Posterior vena cava (tissue), 2 donors: ENCODE data around the gene HMCN2. TPM values are rescaled to one million over a fixed set of nuclear protein-coding genes. Genes with fewer than 3 reads are reported as not detected.

ENCODE experiments used
- DNase-seq: peaks from one replicate; pipeline ENCODE4 v3.0.0-alpha.2; 2020; ENCODE audit warnings: low spot score
- intact Hi-C, 2 donors: fragments of 100-400 bp; cut with DNase I; formaldehyde crosslinking; loops; one replicate each; pipeline versions ENCODE4 v1.14.1 to v1.14.2; 2022 to 2023
- total RNA-seq, 2 donors: library from RNA; stranded (reverse); fragmentation: NEBNext Ultra II Directional; extraction: Animal tissue kit (Norgen Biotek cat#: 25700); gene quantifications; one replicate each; pipeline ENCODE4 v1.2.1, GENCODE V29; 2021
- donor health status: DM: yes; HTN: yes; CAD: no.
- donor health status: DM: yes; HTN: yes; CAD: no.

Gene HMCN2
- total RNA-seq, 2 donors from 2014 or later: 98.8 to 224 TPM

DNA sequence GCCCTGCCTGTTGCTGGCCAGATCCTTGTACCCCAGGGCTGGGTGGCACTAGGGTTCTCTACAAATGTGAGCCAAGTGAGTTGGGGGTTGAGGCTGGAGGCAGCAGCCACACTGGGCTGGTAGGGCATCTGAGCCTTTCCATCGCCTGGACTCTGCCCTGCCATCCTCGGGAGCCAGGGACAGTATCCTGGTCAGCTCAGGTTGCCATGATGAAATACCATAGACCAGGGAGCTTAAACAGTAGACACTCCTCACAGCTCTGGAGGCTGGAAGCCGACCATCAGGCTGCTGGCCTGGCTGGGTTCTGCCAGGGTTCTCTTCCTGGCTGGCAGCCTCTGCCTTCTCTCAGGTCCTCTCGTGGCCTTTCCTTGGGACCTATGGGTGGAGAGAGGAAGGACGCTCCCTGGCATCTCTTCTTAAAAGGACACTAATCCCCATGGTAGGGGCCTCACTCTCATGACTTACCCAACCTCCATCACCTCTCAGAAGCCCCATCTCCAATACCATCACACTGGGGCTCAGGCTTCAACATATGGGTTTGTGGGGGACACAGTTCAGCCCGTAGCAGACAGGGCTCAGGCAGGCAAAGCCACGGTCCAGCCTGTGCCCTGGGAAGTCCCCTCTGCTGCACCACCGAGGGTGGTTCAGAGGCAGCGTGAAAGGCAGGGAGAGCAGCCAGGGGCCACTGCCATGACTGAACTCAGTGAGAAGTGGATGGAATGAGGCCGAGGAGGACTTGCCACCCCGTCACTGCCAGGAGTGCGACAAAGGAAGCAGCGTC lies 50.1 kb downstream of the HMCN2 start:
- DNase-seq: no peak
- intact Hi-C loops: no loop called here

DNA sequence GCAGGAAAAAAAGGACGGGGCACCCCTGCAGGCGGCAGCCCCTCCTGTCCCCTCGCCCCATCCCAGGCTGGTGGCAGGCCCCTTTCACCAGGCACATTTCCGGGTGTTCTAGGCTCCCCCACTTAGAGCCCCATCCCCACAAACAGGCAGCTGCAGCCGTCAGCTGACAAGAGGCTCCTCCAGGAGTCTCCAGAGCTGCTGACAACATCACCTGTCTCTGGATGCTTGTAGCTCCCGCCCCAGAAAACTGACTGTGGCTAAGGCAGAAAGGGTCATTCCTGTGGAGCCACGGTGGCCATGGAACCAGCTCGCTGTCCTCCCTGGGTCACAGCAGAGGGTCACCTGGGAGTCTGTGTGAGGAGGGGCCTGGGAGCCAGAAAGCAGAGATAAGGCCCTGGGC lies 50.9 kb downstream of the HMCN2 start:
- intact Hi-C loops: no loop called here
- DNase-seq: no peak

DNA sequence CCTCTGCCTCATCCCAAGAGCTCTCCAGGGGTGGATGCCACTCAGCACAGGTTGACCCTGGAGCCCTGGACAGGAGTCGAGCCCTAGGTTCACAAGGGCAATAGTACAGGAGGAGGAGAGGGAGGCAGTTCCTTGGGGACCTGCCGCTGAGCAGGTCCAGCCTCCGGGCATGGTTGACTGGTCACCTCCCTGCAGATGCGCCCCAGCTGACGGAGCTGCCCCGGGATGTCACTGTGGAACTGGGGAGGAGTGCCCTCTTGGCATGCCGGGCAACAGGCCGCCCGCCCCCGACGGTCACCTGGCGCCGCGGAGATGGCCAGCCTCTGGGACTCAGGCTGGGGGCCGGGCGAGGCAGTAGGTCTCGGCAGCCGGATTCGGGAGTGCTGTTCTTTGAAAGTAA lies 53.7 kb downstream of the HMCN2 start:
- DNase-seq: no peak
- intact Hi-C loops: no loop called here

DNA sequence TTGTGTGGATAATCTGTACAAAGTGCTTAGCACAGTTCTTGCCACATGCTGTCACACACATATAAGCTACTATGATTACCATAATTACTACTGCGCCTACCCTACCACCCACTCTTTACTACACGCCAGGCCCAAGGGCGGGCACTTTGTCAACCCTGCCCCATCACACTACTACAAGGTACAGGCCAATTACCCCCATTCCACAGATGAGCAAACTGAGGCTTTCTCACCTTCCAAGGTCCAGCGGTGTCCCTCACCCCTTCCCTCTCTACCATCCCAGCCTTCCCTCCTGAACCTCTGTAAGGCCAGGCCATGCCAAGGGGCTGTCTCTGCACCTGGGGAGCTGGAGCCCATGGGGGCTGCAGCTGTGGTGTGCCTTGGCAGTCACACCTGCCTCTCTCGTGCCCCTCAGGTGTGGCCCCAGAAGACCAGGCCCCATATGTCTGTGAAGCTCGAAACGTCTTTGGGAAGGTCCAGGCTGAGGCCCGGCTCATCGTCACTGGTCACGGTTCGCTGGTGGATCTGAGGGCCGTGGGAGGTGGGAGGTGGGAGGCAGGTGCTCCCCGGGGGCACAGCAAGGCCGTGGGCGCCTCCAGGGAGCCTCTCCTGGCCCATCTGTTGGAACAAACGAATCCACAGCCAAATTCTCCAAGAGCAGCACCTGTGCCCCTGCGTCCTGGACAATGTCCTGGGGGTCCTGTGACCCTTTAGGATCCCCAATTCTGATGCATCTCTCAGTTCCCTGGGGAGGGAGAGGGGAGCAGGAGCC lies 54.6 kb downstream of the HMCN2 start:
- no peak for DNase-seq
- intact Hi-C loops: no loop called here

DNA sequence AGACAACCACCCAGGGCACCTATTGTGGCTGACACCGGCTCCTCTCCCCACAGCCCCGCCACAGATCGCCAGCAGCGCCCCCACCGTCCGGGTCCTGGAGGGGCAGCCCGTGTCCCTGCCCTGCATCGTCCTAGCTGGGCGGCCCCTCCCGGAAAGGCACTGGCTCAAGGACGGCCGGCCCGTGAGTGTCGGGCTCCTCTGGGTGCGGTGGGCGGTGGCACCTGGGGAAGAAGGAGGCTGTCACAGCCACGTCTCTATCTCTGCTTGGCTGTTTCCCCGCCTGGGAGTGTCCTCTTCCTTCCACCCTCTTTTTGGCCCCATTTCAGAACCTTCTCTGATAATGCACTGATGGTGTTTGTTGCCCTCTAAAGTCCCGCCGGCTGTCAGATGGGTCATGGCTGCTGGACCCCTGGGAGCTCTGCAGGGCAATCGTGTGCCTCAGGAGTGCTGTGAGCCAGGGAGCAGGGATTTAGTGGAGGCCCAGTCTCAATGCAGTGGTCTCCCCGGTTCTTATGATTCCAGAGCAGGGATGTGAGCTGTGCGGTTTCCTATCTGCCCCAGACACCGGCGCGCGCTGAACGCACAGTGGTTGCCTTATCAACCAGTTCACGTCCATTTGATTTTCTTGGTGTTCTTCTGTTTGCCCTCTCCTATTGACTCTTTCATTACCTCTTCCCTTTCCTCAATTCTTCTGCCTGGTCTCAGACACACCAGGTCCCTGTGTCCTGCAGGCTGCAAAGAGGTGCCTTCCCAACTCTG lies 55.3 kb downstream of the HMCN2 start:
- no peak for DNase-seq
- intact Hi-C loops: no loop called here

DNA sequence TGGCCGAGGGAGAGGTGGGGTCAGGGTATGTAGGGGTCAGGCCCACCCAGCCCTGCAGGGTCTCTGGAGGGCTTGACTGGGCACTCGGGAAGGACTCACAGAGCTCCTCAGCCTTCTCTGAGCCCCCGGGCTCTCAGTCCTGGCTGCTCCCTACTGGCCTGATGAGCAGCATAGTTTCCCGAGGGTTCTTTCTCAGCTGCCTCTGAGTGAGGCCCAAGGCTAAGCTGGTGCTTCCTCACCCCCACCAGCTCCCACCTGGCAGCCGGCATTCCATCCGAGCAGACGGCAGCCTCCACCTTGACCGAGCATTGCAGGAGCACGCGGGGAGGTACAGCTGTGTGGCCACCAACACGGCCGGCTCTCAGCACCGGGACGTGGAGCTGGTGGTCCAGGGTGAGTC lies 56.0 kb downstream of the HMCN2 start:
- DNase-seq: no peak
- intact Hi-C loops: no loop called here

DNA sequence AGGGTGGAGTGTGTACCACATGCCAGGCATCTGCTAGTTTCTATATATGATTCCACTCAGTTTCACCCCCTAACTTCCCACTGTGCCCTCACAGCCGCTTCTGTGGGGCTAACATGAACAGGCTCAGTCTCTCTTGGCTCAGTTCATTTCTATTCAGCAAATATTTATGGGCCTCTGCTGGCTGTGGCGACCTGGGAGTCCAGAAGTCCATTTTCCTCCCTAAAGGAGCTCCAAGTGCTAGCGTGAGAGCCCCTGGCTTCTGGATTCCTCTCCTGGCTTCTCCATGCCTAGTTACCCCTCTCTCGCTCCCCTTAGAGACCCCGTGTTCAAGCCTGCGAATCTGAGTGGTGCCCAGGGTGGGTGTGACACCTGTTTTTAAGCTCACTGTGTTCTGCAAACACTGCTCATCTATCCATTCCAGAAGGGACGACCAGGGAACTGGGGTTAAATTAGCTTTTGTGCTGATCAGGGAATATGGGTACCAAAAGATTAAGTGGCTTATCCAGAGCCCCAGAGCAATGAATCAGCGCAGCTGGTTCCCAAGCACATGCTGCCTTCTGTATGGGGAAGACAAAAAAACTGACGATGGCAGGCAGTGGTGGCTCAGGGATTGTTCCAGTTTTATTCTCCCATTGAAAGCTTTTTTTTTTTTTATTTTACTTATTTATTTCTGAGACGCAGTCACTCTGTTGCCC lies 57.6 kb downstream of the HMCN2 start:
- no peak for DNase-seq
- intact Hi-C loops: no loop called here

DNA sequence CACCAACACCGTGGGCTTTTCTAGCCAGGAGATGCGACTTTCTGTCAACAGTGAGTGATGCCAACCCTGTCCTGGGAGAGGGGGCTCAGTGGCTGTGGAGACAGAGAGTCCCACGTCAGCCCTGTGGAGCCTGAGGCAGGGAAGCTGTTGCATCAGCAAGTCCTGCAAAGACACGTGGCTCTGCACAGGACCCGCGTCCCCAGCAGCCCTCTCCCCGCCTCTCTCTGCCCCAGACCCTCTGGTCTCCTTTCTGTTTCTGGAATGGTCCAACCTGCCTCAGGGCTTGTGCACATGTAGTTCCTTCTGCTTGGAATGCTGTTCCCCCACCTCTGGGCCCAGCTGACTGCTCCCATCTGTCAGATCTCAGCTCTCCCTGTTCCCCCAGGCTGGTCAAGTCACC lies 60.4 kb downstream of the HMCN2 start:
- no peak for DNase-seq

DNA sequence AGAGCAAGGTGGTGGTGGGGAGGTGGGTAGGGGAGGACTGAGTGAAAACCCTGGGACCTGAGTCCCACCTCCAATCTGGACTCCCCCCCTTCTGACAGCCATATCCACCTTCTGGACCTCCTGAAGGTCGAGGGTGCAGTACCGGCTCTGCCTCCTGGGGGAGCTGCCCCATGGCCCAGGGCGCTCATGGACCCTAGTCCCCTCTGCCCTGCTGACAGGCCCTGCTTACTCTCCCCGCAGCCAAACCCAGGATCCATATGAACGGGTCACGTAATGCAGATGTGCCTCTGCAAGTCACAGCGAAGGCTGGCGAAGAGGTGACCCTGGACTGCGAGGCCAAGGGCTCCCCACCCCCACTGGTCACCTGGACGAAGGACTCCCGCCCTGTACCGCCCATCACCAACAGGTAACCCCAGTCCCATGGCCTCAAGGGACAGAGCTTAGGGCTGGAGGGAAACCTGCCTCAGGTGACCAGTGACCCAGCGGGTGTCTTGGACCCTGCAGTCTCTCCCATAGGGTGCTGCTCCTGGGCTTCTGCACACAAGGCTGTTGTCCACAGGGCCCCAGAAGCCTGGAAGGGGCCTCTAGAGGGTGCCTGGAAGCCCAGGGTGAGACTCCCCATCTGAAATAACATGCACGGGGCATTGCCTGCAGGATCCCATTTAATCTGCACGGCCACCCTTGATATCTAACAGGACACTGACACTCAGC lies 61.7 kb downstream of the HMCN2 start:
- DNase-seq: no peak
- intact Hi-C loops: no loop called here

More for the DNA sequence above, 60.4 kb downstream of the HMCN2 start:
- intact Hi-C loops: no loop called here

DNA sequence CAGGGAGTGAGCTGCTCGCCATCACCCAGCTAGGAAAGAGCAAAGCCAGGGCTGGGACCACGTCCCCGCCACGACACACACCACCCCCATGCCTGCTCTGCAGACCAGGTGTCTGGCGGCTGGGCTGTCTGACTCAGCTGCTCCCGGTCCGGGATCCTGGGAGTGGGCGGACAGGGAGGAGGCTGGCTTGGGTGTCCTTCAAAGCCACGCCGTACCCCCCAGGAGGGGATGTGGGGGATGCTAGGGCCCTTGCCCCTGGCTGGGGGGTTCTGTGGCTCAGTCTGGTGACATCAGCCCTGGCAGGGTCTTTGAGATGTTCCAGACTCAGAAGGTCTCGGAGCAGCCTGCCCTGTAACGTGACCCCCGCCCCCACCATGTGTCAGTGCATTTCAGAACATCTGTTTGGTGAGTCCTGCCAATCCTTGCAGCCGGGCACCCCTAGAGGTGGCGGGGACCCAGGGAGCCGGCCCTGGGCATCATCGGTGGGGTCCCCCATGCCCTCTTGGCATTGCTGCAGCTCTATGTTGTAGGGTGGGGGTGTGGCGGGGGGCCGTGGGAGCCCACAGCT lies 62.3 kb downstream of the HMCN2 start:
- intact Hi-C loops: no loop called here
- DNase-seq: peak; percentile 92

DNA sequence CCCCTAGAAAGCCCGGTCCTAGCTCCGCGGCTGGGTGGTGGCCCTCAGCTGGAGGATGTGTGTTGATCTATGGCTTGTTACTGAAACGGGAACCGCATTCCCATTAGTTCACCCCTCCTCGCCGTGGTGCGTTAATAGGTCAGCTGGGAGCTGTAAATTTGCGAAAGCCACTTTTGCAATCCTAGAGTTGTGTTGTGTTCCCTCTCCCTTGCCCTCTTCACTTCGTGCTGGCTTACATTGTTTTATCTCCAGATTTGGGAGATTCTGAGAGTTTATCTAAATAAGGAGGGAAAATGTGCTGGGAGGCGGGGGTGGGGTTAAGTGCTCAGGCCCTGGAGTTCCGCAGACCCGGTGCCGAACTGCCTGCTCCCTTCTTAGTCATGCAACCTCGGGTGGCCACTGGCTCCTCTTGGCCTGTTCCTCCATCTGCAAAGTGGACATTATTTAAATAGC lies 62.8 kb downstream of the HMCN2 start:
- intact Hi-C loops: no loop called here
- DNase-seq: peak; percentile 95

DNA sequence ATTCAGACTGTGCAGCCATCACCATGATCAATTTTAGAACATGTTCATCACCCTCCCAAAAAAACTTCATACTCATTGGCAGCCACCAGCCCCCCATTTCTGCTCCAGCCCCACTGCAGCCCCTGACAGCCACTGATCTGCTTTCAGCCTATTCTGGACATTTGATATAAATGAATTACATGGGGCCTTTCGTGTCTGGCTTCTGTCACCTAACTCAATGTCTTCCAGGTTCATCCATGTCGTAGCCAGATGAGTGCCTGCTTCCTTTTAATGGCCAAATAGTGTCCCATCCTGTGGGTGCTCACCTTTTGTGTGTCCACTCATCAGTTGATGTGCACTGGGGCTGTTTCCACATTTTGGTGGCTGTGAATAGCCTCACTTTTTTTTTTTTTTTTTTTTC lies 63.5 kb downstream of the HMCN2 start:
- intact Hi-C loops: no loop called here

DNA sequence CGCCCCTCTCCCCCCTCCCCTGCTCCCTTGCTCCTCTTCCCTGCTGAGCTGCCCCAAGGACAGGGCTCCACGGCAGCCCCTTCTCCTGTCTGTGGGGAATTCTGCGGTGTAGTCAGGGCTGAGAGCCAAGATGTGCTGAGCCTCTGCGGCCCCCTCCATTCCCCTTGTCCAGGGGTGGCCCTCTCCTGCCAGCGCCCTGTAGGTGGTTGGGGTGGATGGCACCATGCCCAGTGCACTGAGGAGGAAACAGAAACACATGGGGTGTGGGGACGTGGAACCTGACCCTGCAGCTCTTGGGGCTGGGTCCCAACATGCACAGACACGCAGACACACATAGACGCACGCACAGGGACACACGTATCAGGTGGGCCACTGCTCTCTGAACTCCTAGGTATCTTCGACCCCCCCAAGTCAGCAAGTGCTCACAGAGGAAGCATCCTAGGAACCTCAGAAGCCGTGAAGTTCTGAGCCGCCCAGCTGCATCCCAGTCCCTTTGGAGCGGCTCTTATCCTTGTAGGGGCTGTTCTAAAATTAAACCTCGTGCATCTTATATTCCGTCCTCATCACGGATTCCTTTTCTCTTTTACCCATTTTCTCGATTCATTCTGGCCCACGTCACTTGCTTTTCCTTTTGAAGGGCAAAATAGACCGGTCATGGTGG lies 64.8 kb downstream of the HMCN2 start:
- no peak for DNase-seq
- intact Hi-C loops: no loop called here

More for the DNA sequence above, 63.5 kb downstream of the HMCN2 start:
- DNase-seq: no peak

DNA sequence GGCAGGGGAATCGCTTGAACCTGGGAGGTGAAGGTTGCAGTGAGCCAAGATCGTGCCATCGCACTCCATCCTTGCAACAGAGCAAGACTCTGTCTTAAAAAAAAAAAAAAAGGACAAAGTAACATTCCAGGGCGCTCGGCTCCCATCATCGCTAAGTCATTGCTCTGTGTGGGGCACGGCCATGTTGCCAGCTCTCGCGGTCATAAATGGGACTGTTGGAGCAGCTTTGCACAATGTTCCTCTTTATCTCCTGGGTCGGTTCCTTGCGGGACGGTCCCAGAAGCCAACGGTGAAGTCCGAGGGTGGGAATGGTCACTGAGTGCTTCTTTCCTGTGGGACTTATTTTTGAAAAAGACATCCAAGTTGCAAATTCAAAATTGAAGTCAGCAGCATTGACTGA lies 65.5 kb downstream of the HMCN2 start:
- intact Hi-C loops: no loop called here
- peak; percentile 89 for DNase-seq

DNA sequence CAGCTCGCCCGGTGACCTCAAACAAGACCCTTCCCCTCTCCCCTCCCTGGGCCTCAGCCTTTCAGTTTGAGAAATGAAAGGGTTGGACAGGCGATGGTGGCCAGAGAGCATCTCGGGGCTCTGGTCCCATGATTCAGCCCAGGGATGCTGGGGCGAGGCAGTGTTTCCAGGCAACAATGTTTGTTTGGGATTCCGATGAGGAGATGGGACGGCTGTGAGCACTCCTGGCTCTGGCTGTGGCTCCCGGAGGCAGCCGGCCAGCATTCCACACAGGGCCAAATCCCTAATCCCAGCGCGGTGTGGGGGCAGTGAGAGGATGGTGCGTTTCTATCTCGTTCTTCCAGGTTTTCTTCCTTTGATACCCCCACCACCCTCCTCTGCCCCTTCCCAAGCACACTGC lies 66.0 kb downstream of the HMCN2 start:
- peak; percentile 96 for DNase-seq
- intact Hi-C loops: no loop called here

DNA sequence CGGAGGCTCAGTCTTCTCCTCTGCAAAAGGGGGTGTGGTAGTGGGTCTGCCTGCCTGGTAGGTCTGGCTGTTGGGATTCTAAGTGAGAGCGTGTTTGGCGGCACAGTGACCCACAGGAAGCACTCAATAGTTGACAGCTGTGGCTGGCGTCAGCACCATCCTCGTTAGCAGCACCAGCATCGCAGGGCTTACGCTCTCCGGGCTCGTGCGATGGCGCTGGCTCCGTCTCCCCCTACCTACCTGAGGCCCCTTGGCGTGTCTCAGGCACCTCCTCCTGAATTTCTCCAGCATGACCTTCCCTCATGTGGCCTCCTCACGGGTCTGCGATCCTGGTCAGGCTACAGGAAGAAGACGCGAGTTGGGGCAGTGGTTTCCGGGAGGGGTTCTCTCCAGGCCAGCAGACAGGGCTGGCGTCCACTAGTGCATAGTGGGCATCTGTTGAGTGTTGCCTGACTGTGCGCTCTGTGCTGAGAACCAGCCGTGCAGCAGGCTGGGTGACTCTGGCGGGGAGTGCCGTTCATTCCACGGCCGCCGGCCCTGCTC lies 66.9 kb downstream of the HMCN2 start:
- intact Hi-C loops: no loop called here
- no peak for DNase-seq

DNA sequence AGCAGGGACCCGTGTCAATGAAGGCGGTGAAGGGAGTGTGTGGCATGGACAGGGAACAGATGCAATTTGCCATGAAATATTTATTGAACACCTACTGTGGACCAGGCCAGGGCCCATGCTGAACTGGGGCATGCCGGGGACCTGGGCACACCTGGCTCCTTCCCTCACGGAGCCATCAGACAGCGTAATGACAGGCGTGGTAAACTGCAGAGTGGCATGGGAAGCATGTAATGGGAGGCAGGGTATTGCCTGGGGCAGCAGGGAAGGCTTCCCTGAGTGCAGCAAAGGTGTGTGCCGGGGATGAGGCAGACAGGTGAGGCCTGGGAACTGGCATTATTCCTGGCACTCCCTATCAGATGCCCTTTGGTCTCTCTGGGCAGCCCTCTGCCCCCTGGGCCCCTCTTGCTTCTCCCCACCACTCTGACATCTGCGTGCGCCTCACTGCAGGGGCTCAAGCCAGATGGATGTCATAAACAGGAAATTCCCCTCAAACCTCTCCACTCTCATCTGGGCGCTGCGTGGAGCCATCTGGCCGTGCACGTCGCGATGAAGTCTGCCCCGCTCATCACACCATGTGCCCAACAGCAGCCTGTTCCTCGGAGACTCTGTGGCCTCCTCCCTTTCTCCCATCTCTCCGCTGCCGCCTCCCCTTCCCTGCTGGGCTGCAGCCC lies 67.6 kb downstream of the HMCN2 start:
- intact Hi-C loops: no loop called here
- no peak for DNase-seq
